CD14-positive monocyte (primary cell): ENCODE results near the gene MACROH2A1. TPM values are rescaled to one million over a fixed set of nuclear protein-coding genes. Genes with fewer than 3 reads are reported as not detected.
"Not testable (repeated sequence)": the region's sequence is repeated elsewhere in the genome, so short reads cannot be mapped to it uniquely, and the experiment has no call there.

Experiments
- DNase-seq, 3 donors: peaks; one replicate each; pipeline ENCODE4 v3.0.0-alpha.2; 2011 to 2022
- H2AFZ ChIP-seq: 2 replicates; pipeline ENCODE4 v1.6.0; 2012; ENCODE audit warnings: mild to moderate bottlenecking, low read depth, low read length, inconsistent platforms; ENCODE audit not compliant: insufficient read depth, poor library complexity, severe bottlenecking
- H3K27ac ChIP-seq, 2 donors: 1 replicate in 1 of 2; 2 replicates in 1 of 2; pipeline ENCODE4 v1.5.1; 2012 to 2013; ENCODE audit warnings: low read length in 2 of 2, control low read depth in 1 of 2, inconsistent platforms in 1 of 2, low read depth in 1 of 2, mild to moderate bottlenecking in 1 of 2
- H3K27me3 ChIP-seq, 2 donors: one replicate each; pipeline versions ENCODE4 v1.6.0 to v1.6.1; 2011 to 2013; ENCODE audit warnings: low read length in 2 of 2; ENCODE audit not compliant: control insufficient read depth in 2 of 2, insufficient read depth in 2 of 2
- H3K36me3 ChIP-seq, 2 donors: replicated peaks in 1 of 2; 1 replicate in 1 of 2; 2 replicates in 1 of 2; pipeline versions ENCODE4 v1.5.1 to v1.6.1; 2012 to 2013; ENCODE audit warnings: low read length in 2 of 2, control low read depth in 1 of 2, inconsistent platforms in 1 of 2, mild to moderate bottlenecking in 1 of 2; ENCODE audit not compliant: insufficient read depth in 2 of 2, control insufficient read depth in 1 of 2
- H3K4me1 ChIP-seq, 2 donors: 1 replicate in 1 of 2; 2 replicates in 1 of 2; pipeline versions ENCODE4 v1.5.1 to v1.6.1; 2012 to 2013; ENCODE audit warnings: low read length in 2 of 2, control low read depth in 1 of 2, inconsistent platforms in 1 of 2, mild to moderate bottlenecking in 1 of 2, moderate library complexity in 1 of 2; ENCODE audit not compliant: insufficient read depth in 2 of 2, control insufficient read depth in 1 of 2
- H3K4me2 ChIP-seq: replicated peaks from 2 replicates; pipeline ENCODE3; 2012; ENCODE audit warnings: low read length, moderate library complexity, mild to moderate bottlenecking; ENCODE audit not compliant: poor library complexity, severe bottlenecking; ENCODE audit errors: extremely low read depth
- H3K4me3 ChIP-seq, 3 experiments: fragments of 200-600 bp in 1 of 3; sonication (generic) in 1 of 3; replicated peaks in 1 of 3; 1 replicate in 2 of 3; 2 replicates in 1 of 3; pipeline ENCODE4 v1.5.1; 2011 to 2013; ENCODE audit warnings: low read length in 3 of 3, mild to moderate bottlenecking in 3 of 3, control low read depth in 2 of 3, low read depth in 2 of 3, inconsistent platforms in 1 of 3, moderate library complexity in 1 of 3
- H3K79me2 ChIP-seq: 2 replicates; pipeline ENCODE4 v1.6.0; 2012; ENCODE audit warnings: mild to moderate bottlenecking, control low read depth, inconsistent platforms, low read length, moderate library complexity; ENCODE audit not compliant: insufficient read depth
- H3K9ac ChIP-seq: 2 replicates; pipeline ENCODE4 v1.6.0; 2017; ENCODE audit warnings: low read length, mild to moderate bottlenecking; ENCODE audit not compliant: insufficient read depth, poor library complexity, severe bottlenecking
- H3K9me3 ChIP-seq, 2 donors: replicated peaks in 1 of 2; 1 replicate in 1 of 2; 2 replicates in 1 of 2; pipeline versions ENCODE4 v1.5.1 to v1.6.1; 2012 to 2013; ENCODE audit warnings: low read length in 2 of 2, control low read depth in 1 of 2; ENCODE audit not compliant: control insufficient read depth in 1 of 2, insufficient read depth in 1 of 2
- H4K20me1 ChIP-seq: 2 replicates; pipeline ENCODE4 v1.6.0; 2012; ENCODE audit warnings: mild to moderate bottlenecking, low read length, control low read depth, moderate library complexity; ENCODE audit not compliant: insufficient read depth
- H3K27ac Mint-ChIP-seq, 7 donors: one replicate each; pipeline ENCODE4 v1.8.0; 2020; ENCODE audit warnings: mild to moderate bottlenecking in 7 of 7, mixed read lengths in 7 of 7, moderate library complexity in 6 of 7, inconsistent platforms in 2 of 7
- H3K27me3 Mint-ChIP-seq, 3 donors: one replicate each; pipeline ENCODE4 v1.8.0; 2021 to 2022; ENCODE audit warnings: low read depth in 3 of 3, mild to moderate bottlenecking in 3 of 3, mixed read lengths in 3 of 3, moderate library complexity in 3 of 3, inconsistent platforms in 1 of 3
- H3K36me3 Mint-ChIP-seq, 2 donors: one replicate each; pipeline ENCODE4 v1.8.0; 2020; ENCODE audit warnings: mixed read lengths in 2 of 2, inconsistent platforms in 1 of 2, mild to moderate bottlenecking in 1 of 2
- H3K4me1 Mint-ChIP-seq: one replicate; pipeline ENCODE4 v1.8.0; 2020; ENCODE audit warnings: mild to moderate bottlenecking, mixed read lengths
- H3K4me3 Mint-ChIP-seq, 2 donors: one replicate each; pipeline ENCODE4 v1.8.0; 2020; ENCODE audit warnings: mild to moderate bottlenecking in 2 of 2, mixed read lengths in 2 of 2, moderate library complexity in 1 of 2
- H3K9me3 Mint-ChIP-seq, 7 donors: one replicate each; pipeline ENCODE4 v1.8.0; 2020 to 2022; ENCODE audit warnings: mixed read lengths in 7 of 7, mild to moderate bottlenecking in 6 of 7, moderate library complexity in 6 of 7, inconsistent platforms in 2 of 7
- CTCF ChIP-seq: fragments of 200-600 bp; IDR thresholded peaks from one replicate; pipeline ENCODE4 v1.8.0; 2022; ENCODE audit warnings: antibody characterized with exemption, mild to moderate bottlenecking
- WGBS: methylation state at CpG from one replicate; pipeline ENCODE4 v1.1.5; 2013; ENCODE audit warnings: missing lambda C conversion rate; ENCODE audit not compliant: insufficient coverage; 5-methylcytosine and 5-hydroxymethylcytosine counted together
- intact Hi-C, 2 donors: fragments of 100-400 bp; cut with micrococcal nuclease; formaldehyde crosslinking; loops; one replicate each; pipeline versions ENCODE4 v1.15.0 to v1.15.1; 2023
- polyA plus RNA-seq, 3 donors: library from polyadenylated mRNA; depleted of rRNA in 1 of 3; unstranded in 2 of 3; stranded (reverse) in 1 of 3; fragments of 300-500 nt in 2 of 3; fragments of >200 nt in 1 of 3; fragmentation: Illumina TruSeq in 2 of 3; gene quantifications; 1 replicate in 2 of 3; 2 replicates in 1 of 3; pipeline ENCODE4 v1.2.3, GENCODE V29; 2012 to 2021

MACROH2A1 gene
- polyA plus RNA-seq, 3 donors, result 352 to 443 (median 440) TPM

- no peak overlapping the region for H3K9ac ChIP-seq
- H3K27ac ChIP-seq, result peak overlapping the region in 1 of 2 donors; percentile 69
- H3K36me3 Mint-ChIP-seq, result peaks cover 86 to 94% of the 10 kb centered on the region in 2 donors
- H4K20me1 ChIP-seq, result peaks cover 94% of the 10 kb centered on the region
- H3K27me3 Mint-ChIP-seq, result no peaks in the 10 kb centered on the region
- H3K36me3 ChIP-seq, result peaks cover 88 to 97% of the 10 kb centered on the region in 2 donors
- 88% methylated on average over 1 of the region's 2 CpGs for WGBS
- H3K4me3 Mint-ChIP-seq, result no peak overlapping the region
- H2AFZ ChIP-seq, result no peak overlapping the region
- H3K79me2 ChIP-seq, result peaks cover 94% of the 10 kb centered on the region
- peaks cover 33% of the 10 kb centered on the region for H3K4me1 Mint-ChIP-seq
- H3K27ac Mint-ChIP-seq, result peak overlapping the region in 4 of 7 donors; percentile 34 to 67 (median 50)
- H3K9me3 Mint-ChIP-seq, result no peaks in the 10 kb centered on the region
- intact Hi-C loops, result loop anchor here in 1 of 2 donors (10.0 kb wide), 1 partner anchor 180 kb away; no protein-coding TSS in a partner anchor
- H3K4me2 ChIP-seq, result no peak overlapping the region
- H3K4me1 ChIP-seq, result no peaks in the 10 kb centered on the region
- DNase-seq, result no peak
- no peaks in the 10 kb centered on the region for H3K27me3 ChIP-seq
- no peaks in the 10 kb centered on the region for H3K9me3 ChIP-seq
- H3K4me3 ChIP-seq, result no peak overlapping the region
- TF ChIP-seq CTCF, result no peak
Measured at GRCh38 chr5:135365281-135365680, 33.8 kb downstream of the MACROH2A1 start.

DNA sequence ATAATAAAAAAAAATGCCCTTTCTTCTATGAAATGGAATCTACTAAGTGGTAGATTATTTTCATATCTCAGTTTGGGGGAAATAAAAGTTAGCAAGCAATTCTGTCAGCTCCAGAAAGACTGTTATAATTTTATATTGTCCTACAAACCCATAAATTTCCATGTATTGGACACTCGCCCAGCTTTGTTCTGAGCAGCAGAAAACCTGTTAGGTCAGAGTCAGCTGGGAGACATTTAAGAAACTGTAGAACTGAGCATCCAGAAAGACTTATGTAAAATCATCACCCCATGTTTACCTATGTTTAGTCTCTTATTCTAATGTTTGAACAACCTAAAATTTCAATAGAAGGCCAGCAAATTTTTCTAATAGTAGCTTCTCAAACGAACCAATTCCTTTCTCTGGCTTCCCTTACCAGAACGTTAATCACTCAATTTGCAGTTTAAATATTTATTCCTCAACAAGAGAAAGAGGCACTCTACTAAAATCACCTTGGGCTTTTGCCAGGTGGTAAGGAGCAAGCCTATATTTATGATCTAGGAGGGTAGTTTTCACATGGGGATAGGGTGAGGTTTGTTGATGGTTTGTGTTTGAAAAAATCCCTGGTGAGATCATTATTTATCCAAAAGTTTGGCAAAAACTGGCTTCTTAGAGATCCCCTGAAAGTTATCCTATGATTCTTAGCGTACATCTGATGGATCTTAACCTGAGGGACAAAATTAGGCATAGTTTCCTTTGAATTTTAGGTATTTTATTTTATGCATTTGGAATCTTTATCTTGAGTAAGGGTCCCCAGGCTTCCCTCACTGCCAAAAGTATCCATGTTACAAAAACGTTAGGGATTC is 34.4 kb downstream of the MACROH2A1 start:
- Mint-ChIP-seq H3K9me3 (no peaks in the 10 kb centered on the region), H3K27ac (peak overlapping the region in 4 of 7 donors; percentile 12 to 67 (median 50)), H3K36me3 (peaks cover 86 to 94% of the 10 kb centered on the region in 2 donors), H3K27me3 (no peaks in the 10 kb centered on the region), H3K4me3 (no peak overlapping the region), H3K4me1 (peaks cover 34% of the 10 kb centered on the region)
- Histone ChIP-seq H3K4me3 (no peak overlapping the region), H3K4me2 (no peak overlapping the region), H3K4me1 (no peaks in the 10 kb centered on the region), H3K9ac (no peak overlapping the region), H4K20me1 (peaks cover 94% of the 10 kb centered on the region), H3K27me3 (no peaks in the 10 kb centered on the region), H3K9me3 (no peaks in the 10 kb centered on the region), H3K36me3 (peaks cover 88 to 97% of the 10 kb centered on the region in 2 donors), H3K27ac (peak overlapping the region in 1 of 2 donors; percentile 69), H3K79me2 (peaks cover 94% of the 10 kb centered on the region), H2AFZ (no peak overlapping the region)
- no peak for DNase-seq
- WGBS, result 88% methylated on average over 2 of the region's 5 CpGs
- intact Hi-C loops, result loop anchor here in 1 of 2 donors (10.0 kb wide), 1 partner anchor 180 kb away; no protein-coding TSS in a partner anchor
- TF ChIP-seq CTCF, result no peak

DNA sequence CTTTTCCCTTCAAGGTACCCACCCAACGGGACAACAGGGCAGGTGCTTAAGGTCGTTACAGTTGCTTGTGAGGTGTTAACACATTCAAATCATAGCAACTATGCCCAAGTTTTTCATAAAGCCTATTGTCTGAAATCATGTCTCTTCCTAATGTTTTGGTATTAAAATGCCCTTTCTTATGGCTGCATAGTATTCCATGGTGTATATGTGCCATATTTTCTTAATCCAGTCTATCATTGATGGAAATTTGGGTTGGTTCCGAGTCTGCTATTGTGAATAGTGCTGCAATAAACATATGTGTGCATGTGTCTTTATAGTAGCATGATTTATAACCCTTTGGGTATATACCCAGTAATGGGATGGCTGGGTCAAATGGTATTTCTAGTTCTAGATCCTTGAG is 35.7 kb downstream of the MACROH2A1 start:
- intact Hi-C loops, result loop anchor here in 1 of 2 donors (10.0 kb wide), 1 partner anchor 181 kb away; no protein-coding TSS in a partner anchor
- not testable (repeated sequence) for H3K9me3 ChIP-seq, H3K9ac ChIP-seq, H3K27me3 ChIP-seq, H3K9me3 Mint-ChIP-seq, H2AFZ ChIP-seq, H3K4me3 Mint-ChIP-seq, H3K27me3 Mint-ChIP-seq, H3K4me3 ChIP-seq, H3K27ac ChIP-seq, H3K4me2 ChIP-seq, DNase-seq, H3K4me1 ChIP-seq
- Histone ChIP-seq H3K79me2 (peaks cover 94% of the 10 kb centered on the region), H3K36me3 (peaks cover 86 to 97% of the 10 kb centered on the region in 2 donors), H4K20me1 (peaks cover 94% of the 10 kb centered on the region)
- peak overlapping the region in 2 of 7 donors; percentile 66 to 81 for H3K27ac Mint-ChIP-seq
- peaks cover 30% of the 10 kb centered on the region for H3K4me1 Mint-ChIP-seq
- no CpG with 5 or more reads among the region's 3 CpGs for WGBS
- H3K36me3 Mint-ChIP-seq, result peaks cover 84 to 93% of the 10 kb centered on the region in 2 donors
